CD4-positive, alpha-beta T cell treated with Interleukin-4 for 4 hours (primary cell): ENCODE data around the gene ZNF503.
A peak's percentile ranks its signal among the peaks of the same experiment; 100 is the strongest.
"Not testable (repeated sequence)": the region's sequence is repeated elsewhere in the genome, so short reads cannot be mapped to it uniquely, and the experiment has no call there.

Experiments used
- DNase-seq: peaks from one replicate; pipeline ENCODE4 v3.0.0-alpha.2; 2020

Gene ZNF503

GRCh38 chr10:75394221-75394620 is 7.3 kb downstream of the ZNF503 start:
- DNase-seq: no peak

GRCh38 chr10:75392744-75393143 is 8.8 kb downstream of the ZNF503 start:
- DNase-seq: no peak

GRCh38 chr10:75392271-75392670 is 9.3 kb downstream of the ZNF503 start:
- no peak for DNase-seq

GRCh38 chr10:75390178-75390577 is 11.4 kb downstream of the ZNF503 start:
- no peak for DNase-seq

GRCh38 chr10:75388082-75388481 is 13.5 kb downstream of the ZNF503 start:
- no peak for DNase-seq

- DNase-seq: no peak
These were observed 15.4 kb downstream of the ZNF503 start for GRCh38 chr10:75386128-75386527.

- DNase-seq: no peak
These were observed 21.7 kb downstream of the ZNF503 start for GRCh38 chr10:75379817-75380216.

- no peak for DNase-seq
These were observed 22.3 kb downstream of the ZNF503 start for GRCh38 chr10:75379212-75379724.

- DNase-seq: no peak
These were observed 23.2 kb downstream of the ZNF503 start for GRCh38 chr10:75378379-75378778.

- no peak for DNase-seq
These were observed 23.7 kb downstream of the ZNF503 start for GRCh38 chr10:75377869-75378268.

GRCh38 chr10:75375838-75376237 is 25.7 kb downstream of the ZNF503 start:
- peak; percentile 6 for DNase-seq

GRCh38 chr10:75371010-75371409 is 30.6 kb downstream of the ZNF503 start:
- DNase-seq: no peak

GRCh38 chr10:75369838-75370237 is 31.7 kb downstream of the ZNF503 start:
- not testable (repeated sequence) for DNase-seq

GRCh38 chr10:75367901-75368300 is 33.7 kb downstream of the ZNF503 start:
- no peak for DNase-seq

GRCh38 chr10:75367021-75367487 is 34.5 kb downstream of the ZNF503 start:
- no peak for DNase-seq

- no peak for DNase-seq
These were observed 38.1 kb downstream of the ZNF503 start for GRCh38 chr10:75363431-75363830.

- not testable (repeated sequence) for DNase-seq
These were observed 41.7 kb downstream of the ZNF503 start for GRCh38 chr10:75359876-75360275.

GRCh38 chr10:75358835-75359421 is 42.6 kb downstream of the ZNF503 start:
- no peak for DNase-seq

GRCh38 chr10:75358132-75358531 is 43.4 kb downstream of the ZNF503 start:
- no peak for DNase-seq

GRCh38 chr10:75357500-75357899 is 44.1 kb downstream of the ZNF503 start:
- DNase-seq: no peak

- no peak for DNase-seq
These were observed 45.1 kb downstream of the ZNF503 start for GRCh38 chr10:75356484-75356883.

GRCh38 chr10:75355706-75356105 is 45.9 kb downstream of the ZNF503 start:
- DNase-seq: no peak

- DNase-seq: no peak
These were observed 48.4 kb downstream of the ZNF503 start for GRCh38 chr10:75353183-75353582.

GRCh38 chr10:75352650-75353049 is 48.9 kb downstream of the ZNF503 start:
- DNase-seq: no peak

- no peak for DNase-seq
These were observed 49.9 kb downstream of the ZNF503 start for GRCh38 chr10:75351637-75352036.
